Osteoblast (primary cell): Measurements from ENCODE around the gene CST9. TPM values are rescaled to one million over a fixed set of nuclear protein-coding genes. Genes with fewer than 3 reads are reported as not detected.

Experiments
- DNase-seq: peaks from one replicate; pipeline ENCODE4 v3.0.0; 2011; ENCODE audit warnings: low spot score, mixed read lengths; ENCODE audit not compliant: insufficient read length; ENCODE audit errors: missing footprints
- H2AFZ ChIP-seq: 2 replicates; pipeline ENCODE4 v1.6.0; 2011; ENCODE audit warnings: mild to moderate bottlenecking, low read length
- H3K27ac ChIP-seq: 2 replicates; pipeline ENCODE4 v1.5.1; 2011; ENCODE audit warnings: mild to moderate bottlenecking, low read depth, low read length, moderate library complexity
- H3K27me3 ChIP-seq: 2 replicates; pipeline ENCODE4 v1.6.0; 2012; ENCODE audit warnings: mild to moderate bottlenecking, control low read depth, inconsistent platforms, low read length, moderate library complexity; ENCODE audit not compliant: insufficient read depth
- H3K36me3 ChIP-seq: 2 replicates; pipeline ENCODE4 v1.5.1; 2011; ENCODE audit warnings: mild to moderate bottlenecking, low read length, control low read depth, moderate library complexity; ENCODE audit not compliant: insufficient read depth
- H3K4me1 ChIP-seq: 2 replicates; pipeline ENCODE4 v1.5.1; 2011; ENCODE audit warnings: mild to moderate bottlenecking, low read length, control low read depth, moderate library complexity; ENCODE audit not compliant: insufficient read depth
- H3K4me2 ChIP-seq: 2 replicates; pipeline ENCODE4 v1.6.0; 2011; ENCODE audit warnings: mild to moderate bottlenecking, low read length; ENCODE audit not compliant: insufficient read depth
- H3K4me3 ChIP-seq: fragments of 200-600 bp; sonication (generic); 3 replicates; pipeline ENCODE4 v1.5.1; 2012; ENCODE audit warnings: mild to moderate bottlenecking, low read length, inconsistent platforms; ENCODE audit not compliant: insufficient read depth
- H3K79me2 ChIP-seq: 2 replicates; pipeline ENCODE4 v1.6.0; 2012; ENCODE audit warnings: mild to moderate bottlenecking, low read length, control low read depth, inconsistent platforms; ENCODE audit not compliant: insufficient read depth
- H3K9me3 ChIP-seq: 2 replicates; pipeline ENCODE4 v1.5.1; 2011; ENCODE audit warnings: low read depth, low read length, control low read depth
- H4K20me1 ChIP-seq: 2 replicates; pipeline ENCODE4 v1.6.0; 2012; ENCODE audit warnings: mild to moderate bottlenecking, low read length, control low read depth; ENCODE audit not compliant: insufficient read depth
- total RNA-seq: library from RNA; depleted of rRNA; stranded (reverse); fragments of >200 nt; gene quantifications from 2 replicates; pipeline ENCODE4 v1.2.3, GENCODE V29; 2012
- TF ChIP-seq, protein P1 (sequence below): IDR thresholded peaks from 2 replicates; pipeline ENCODE4 v1.5.1; 2011; ENCODE audit warnings: mild to moderate bottlenecking, low read depth, low read length, moderate library complexity; ENCODE audit errors: extremely low read depth

The CST9 gene
- total RNA-seq, 1 donor: not detected

DNA sequence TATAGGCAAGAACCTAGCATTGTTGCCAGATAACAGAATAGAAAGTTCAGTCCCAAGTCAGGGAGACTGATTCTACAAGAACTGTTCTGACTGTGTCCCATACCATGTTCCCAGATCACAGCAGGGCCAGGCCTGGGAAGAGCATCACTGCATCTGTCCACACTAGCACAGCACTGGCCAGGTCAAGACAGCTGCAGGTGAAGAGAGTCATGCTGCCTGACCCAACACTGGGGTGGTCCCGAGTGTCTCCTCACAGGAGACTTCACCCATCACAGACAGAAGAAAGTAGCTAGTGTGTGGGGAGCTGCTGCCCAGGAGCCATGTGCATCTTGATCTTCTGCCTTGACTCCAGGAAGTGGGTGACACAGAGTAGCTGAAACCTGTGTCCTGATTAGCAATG lies 36.1 kb downstream of the CST9 start:
- H3K4me1 ChIP-seq: no peaks in the 10 kb centered on the region
- no peak overlapping the region for H3K4me2 ChIP-seq
- no peak overlapping the region for H3K27ac ChIP-seq
- no peak for DNase-seq
- H3K36me3 ChIP-seq: no peaks in the 10 kb centered on the region
- TF ChIP-seq, protein P1, sequence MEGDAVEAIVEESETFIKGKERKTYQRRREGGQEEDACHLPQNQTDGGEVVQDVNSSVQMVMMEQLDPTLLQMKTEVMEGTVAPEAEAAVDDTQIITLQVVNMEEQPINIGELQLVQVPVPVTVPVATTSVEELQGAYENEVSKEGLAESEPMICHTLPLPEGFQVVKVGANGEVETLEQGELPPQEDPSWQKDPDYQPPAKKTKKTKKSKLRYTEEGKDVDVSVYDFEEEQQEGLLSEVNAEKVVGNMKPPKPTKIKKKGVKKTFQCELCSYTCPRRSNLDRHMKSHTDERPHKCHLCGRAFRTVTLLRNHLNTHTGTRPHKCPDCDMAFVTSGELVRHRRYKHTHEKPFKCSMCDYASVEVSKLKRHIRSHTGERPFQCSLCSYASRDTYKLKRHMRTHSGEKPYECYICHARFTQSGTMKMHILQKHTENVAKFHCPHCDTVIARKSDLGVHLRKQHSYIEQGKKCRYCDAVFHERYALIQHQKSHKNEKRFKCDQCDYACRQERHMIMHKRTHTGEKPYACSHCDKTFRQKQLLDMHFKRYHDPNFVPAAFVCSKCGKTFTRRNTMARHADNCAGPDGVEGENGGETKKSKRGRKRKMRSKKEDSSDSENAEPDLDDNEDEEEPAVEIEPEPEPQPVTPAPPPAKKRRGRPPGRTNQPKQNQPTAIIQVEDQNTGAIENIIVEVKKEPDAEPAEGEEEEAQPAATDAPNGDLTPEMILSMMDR: no peak
- H3K4me3 ChIP-seq: no peak overlapping the region
- H4K20me1 ChIP-seq: no peaks in the 10 kb centered on the region
- H3K79me2 ChIP-seq: no peaks in the 10 kb centered on the region
- H3K9me3 ChIP-seq: no peaks in the 10 kb centered on the region
- no peaks in the 10 kb centered on the region for H3K27me3 ChIP-seq
- no peak overlapping the region for H2AFZ ChIP-seq

DNA sequence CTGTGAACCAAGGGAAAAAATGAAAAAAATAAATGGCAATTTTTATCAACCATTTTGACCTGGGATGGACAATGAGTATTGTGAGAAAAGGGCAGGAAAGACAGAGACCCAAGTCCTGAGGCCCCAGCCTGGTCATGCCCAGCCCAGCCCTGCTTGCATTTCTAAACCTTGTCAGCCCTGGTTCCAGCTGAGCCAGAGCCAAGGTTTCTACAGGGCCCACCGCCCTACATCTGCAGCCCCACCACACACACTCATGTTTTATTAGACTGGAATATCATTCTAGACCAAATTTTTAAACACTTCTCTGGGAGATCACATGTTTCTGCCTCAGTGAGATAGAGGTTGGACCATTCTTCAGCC lies 36.8 kb downstream of the CST9 start:
- H3K4me2 ChIP-seq: no peak overlapping the region
- no peak overlapping the region for H3K4me3 ChIP-seq
- no peak overlapping the region for H2AFZ ChIP-seq
- H4K20me1 ChIP-seq: no peaks in the 10 kb centered on the region
- no peaks in the 10 kb centered on the region for H3K4me1 ChIP-seq
- TF ChIP-seq, protein P1: no peak
- H3K27me3 ChIP-seq: no peaks in the 10 kb centered on the region
- H3K27ac ChIP-seq: no peak overlapping the region
- no peaks in the 10 kb centered on the region for H3K36me3 ChIP-seq
- H3K79me2 ChIP-seq: no peaks in the 10 kb centered on the region
- no peaks in the 10 kb centered on the region for H3K9me3 ChIP-seq
- DNase-seq: no peak

DNA sequence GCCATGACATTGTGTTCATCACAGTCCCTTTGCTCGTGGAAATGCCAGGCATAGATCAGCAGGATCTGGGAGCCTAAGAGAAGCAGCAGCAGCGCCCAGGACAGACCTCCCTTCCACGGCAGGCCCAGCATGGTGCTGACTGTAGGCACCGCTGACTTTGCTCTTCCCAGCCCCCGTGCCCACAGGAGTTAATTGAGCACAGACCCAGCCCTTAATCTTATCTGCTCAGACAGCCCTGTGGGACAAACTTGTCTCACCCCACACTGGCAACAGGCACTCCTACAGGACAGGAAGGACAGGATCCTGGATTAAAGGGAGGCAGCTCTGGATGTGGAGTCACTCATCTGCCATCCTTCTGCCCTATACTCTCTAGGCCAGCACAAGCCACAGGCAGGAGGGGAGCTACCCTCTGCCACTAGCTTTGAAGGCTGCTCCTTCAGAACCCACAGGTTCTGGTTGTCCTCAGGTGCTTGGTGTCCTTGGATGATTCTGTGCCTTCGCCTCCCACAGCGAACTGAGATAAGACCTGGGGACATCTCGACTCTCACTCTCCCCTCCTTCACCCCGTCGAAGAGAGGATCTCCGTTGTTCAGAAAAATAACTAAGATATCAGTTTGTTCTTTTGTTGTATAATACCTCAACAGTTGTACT lies 37.3 kb downstream of the CST9 start, which contains the start of gene CST9L:
Gene CST9L (minus strand): TSS at position 165 of the 651 bp plus-strand sequence. CDS start 34 bp downstream, at position 131.
- TF ChIP-seq, protein P1: no peak
- H3K27me3 ChIP-seq: no peaks in the 10 kb centered on the region
- no peaks in the 10 kb centered on the region for H3K36me3 ChIP-seq
- no peaks in the 10 kb centered on the region for H3K79me2 ChIP-seq
- H2AFZ ChIP-seq: no peak within 1 kb of the TSS
- no peaks in the 10 kb centered on the region for H3K4me1 ChIP-seq
- no peak within 1 kb of the TSS for H3K27ac ChIP-seq
- no peaks in the 10 kb centered on the region for H3K9me3 ChIP-seq
- H3K4me2 ChIP-seq: no peak within 1 kb of the TSS
- no peak for DNase-seq
- H4K20me1 ChIP-seq: no peaks in the 10 kb centered on the region
- no peak within 1 kb of the TSS for H3K4me3 ChIP-seq

DNA sequence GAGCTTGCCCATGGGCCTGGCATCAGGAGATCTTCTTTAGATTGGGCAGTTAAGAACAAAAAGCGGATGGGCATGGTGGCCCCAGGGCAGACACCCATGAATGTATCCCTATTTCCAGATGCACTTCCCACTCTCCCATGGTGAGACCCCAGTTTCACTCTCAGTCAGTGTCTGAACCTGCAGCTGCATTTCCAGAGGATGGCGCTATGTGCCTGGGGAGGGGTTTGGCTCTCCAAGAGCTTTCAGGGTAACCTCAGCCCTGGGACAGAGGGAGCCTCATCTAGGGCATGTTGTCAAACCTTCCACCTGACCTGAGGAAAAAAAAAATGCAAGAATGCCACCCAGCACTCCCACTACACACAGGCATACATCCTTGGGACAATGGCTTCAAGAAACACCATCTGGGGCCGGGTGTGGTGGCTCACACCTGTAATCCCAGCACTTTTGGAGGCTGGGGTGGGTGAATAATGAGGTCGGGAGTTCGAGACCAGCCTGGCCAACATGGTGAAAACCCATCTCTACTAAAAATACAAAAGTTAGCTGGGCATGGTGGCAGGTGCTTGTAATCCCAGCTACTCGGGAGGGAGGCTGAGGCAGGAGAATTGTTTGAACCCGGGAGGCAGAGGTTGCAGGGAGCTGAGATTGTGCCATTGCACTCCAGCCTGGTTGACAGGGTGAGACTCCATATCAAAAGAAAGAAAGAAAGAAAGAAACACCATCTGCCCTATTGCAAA lies 39.4 kb downstream of the CST9 start:
- DNase-seq: no peak
- TF ChIP-seq, protein P1: no peak
- no peaks in the 10 kb centered on the region for H3K9me3 ChIP-seq

More for the DNA sequence above, 39.4 kb downstream of the CST9 start:
- H4K20me1 ChIP-seq: no peaks in the 10 kb centered on the region
- H3K4me2 ChIP-seq: no peak overlapping the region
- no peak overlapping the region for H2AFZ ChIP-seq
- no peaks in the 10 kb centered on the region for H3K36me3 ChIP-seq
- no peak overlapping the region for H3K4me3 ChIP-seq
- no peaks in the 10 kb centered on the region for H3K4me1 ChIP-seq
- H3K27me3 ChIP-seq: no peaks in the 10 kb centered on the region
- no peaks in the 10 kb centered on the region for H3K79me2 ChIP-seq
- H3K27ac ChIP-seq: no peak overlapping the region
